Stimulated activated CD4-positive, alpha-beta T cell treated with anti-CD3 and anti-CD28 coated beads, Interleukin-1b, Interleukin-23, amount 100 ng/mL, for 4 hours (primary cell): ENCODE results near the gene GPD1L.
"Not testable (repeated sequence)": the region's sequence is repeated elsewhere in the genome, so short reads cannot be mapped to it uniquely, and the experiment has no call there.

Experiments
- DNase-seq, 2 donors: peaks; one replicate each; pipeline ENCODE4 v3.0.0-alpha.2; 2020; ENCODE audit warnings: low read depth in 2 of 2

Gene GPD1L

DNA sequence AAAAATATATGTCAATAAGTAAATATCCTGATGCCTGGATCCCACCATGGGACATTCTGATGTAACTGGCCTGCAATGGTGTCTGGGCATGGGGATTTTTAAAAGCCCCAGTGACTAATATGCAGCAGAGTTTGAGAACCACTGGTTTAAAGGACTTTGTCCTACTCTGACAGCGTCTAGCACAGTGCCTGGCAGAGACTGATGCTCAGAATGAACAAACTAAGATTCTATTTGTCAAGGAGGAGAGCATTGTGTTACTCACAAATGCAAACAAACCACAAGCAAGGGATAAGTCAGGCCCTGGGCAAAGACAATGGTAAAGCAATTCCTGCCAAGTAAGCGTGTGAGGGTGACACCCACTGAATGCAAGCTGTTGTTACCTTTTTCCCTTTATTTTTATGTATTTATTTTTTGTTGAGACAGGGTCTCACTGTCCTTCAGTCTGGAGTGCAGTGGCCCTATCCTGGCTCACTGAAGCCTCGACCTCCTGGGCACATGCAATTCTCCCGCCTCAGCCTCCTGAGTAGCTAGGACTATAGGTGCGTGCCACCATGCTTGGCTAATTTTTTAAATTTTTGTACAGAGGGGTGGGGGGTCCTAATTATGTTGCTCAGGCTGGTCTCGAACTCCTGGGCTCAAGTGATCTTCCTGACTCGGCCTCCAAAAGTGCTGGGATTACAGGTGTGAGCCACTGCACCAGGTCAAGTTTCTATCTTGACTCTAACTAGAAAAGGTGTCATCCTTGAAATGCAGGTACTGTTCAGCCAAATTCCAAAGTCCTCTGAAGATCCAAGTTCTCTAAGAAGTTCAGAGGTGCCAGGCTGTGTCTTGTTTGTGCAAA is 909 bp upstream of the GPD1L start:
- no peak for DNase-seq

DNA sequence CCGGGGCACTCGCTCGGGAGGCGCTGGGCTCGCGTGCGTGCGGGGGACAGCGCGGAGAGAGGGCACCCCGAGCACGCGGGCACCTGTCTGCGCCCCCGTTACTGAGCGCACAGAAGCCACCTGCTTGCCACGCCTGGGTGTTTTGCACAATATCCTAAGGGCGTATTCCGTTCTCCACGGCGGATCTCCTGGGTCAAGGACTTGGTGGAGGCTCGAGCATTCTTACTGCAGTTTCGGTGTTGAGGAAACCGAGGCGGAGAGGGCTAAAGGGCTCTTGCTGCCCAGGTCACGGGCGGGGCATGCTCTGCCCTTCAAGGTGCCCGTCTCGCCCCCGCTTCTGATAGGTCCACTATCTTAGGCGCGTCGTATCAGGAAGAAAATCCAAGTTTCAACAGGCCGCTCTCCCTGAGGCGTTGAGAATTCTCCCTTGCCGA is 526 bp downstream of the GPD1L start:
- no peak for DNase-seq

DNA sequence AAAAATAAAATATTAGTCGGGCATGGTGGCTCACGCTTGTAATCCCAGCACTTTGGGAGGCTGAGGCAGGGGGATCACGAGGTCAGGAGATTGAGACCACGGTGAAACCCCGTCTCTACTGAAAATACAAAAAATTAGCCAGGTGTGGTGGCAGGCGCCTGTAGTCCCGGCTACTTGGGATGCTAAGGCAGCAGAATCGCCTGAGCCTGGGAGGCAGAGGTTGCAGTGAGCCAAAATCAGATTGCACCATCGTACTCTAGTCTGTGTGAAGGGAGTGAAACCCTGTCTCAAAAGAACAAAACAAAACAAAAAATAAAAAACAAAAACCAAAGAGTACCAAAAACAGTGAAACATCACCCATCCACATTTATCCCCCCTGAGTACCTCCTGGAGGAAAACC is 1.8 kb downstream of the GPD1L start:
- not testable (repeated sequence) for DNase-seq

DNA sequence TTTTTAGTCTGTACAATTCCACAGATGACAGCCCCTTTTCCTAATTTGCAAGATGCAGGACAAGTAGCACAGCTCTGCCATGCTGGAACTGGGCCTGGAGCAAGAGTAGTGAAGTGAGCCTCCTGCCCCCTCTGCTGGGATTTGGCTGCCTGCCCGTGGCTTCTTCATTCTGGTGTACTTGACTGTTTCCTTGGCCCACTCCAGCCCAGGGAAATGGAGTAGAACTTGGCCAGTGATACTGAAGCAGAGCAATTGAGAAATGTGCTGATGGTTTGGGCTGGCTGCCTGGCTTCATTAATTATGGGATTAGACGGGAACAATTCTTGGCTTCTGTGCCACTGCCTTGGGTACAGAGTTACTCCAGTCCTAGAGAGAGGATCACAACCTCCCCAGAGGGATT is 2.8 kb downstream of the GPD1L start:
- DNase-seq, result no peak

DNA sequence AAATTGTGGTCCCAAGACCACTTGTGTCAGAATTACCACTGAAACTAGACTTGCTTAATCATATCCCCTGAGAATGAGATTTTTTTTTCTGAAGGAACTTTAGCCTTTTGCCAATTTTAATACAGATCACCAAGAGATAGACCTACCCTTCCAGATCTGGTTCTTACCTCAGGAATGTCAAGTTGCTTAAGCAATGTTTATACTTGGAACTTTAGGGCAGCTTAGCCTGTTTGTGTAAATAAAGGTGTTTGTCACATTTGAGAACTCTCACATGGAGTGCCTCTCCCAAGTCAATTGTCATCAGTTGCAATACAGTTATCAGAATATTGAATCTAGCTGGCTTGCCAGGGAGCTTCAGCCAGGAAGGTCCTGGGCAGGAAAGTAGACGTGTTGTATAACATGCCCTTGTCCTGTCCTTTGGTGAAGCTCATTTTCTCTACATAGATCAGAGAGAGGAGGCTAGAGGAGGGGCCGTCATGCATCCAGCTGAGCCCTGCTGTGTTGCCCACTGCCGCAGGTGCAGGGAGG is 3.9 kb downstream of the GPD1L start:
- DNase-seq, result no peak

DNA sequence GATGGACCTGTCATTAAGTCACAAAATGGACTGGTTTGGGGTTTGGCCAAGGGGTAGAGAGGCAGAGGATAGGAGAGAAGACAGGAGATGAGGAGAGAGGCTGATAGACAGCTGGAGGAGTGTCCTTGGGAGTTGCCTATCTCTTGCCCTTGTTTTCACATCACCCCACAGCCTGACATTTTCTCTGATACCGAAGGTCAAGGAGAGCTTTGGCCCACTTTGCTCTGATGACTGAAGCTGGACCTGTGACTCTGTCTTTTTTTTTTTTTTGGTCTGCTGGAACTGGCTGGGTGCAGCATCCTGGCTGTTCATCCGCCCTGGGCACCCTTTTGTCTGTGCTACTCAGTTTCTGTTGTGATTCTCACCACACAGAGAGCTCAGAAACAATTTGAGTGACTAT is 5.1 kb downstream of the GPD1L start:
- DNase-seq, result no peak

DNA sequence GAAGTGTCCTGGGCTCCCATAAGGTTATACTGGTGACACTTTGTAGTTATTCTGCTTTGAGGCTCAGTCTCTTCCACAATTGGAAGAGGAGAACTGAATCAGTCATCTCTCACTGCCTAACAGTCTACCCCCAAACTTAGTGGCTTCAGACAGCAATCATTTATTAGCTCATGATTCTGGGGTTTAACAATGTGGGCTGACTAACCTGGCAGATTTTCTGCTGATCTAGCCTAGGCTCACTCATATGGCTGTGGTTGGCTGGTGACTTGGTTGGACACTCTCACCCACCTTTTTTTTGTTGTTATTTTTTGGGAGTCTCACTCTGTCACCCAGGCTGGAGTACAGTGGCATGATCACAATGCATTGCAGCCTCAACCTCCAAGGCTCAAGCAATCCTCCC is 7.1 kb downstream of the GPD1L start:
- no peak for DNase-seq

DNA sequence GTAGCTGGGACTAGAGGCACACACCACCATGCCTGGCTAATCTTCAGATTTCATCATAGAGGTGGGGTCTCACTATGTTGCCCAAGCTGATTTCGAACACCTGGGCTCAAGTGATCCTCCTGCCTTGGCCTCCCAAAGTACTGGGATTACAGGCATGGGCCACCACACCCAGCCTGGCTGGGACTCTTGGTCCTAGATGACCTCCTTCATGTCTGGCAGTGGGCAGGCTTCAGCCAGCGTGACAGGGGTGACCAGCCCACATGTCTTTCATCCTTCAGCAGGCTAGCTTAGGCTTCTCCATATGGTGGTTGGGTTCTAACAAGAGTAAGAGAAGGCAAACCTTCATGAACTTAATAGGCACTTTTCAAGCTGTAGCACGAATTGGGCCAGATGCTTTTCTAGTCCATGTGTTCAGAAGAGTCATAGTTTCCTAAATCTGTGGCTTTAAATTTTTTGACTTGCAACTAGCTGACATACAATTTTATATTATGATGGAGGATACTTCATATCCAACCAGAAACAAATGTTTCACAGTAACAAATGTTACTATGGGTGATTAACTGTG is 7.6 kb downstream of the GPD1L start:
- DNase-seq, result no peak

DNA sequence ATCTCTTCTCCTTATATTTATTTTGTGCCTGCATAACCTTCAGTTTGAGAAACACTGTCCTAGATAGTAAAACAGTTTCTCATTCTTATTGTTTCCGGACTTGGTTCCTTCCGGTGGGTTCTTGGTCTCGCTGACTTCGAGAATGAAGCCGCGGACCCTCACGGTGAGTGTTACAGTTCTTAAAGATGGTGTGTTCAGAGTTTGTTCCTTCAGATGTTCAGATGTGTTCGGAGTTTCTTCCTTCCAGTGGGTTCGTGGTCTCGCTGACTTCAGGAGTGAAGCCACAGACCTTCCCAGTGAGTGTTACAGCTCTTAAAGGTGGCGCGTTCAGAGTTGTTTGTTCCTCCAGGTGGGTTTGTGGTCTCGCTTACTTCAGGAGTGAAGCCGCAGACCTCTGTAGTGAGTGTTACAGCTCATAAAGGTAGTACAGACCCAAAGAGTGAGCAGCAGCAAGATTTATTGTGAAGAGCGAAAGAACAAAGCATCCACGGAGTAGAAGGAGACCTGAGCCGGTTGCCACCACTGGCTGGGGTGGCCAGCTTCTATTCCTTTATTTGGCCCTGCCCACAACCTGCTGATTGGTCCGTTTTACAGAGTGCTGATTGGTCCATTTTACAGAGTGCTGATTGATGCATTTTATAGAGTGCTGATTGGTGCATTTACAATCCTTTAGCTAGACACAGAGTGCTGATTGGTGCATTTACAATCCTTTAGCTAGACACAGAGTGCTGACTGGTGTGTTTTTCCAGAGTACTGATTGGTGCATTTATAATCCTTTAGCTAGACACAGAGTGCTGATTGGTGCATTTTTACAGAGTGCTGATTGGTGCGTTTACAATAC is 8.3 kb downstream of the GPD1L start:
- peak in 1 of 2 donors; percentile 38 for DNase-seq

DNA sequence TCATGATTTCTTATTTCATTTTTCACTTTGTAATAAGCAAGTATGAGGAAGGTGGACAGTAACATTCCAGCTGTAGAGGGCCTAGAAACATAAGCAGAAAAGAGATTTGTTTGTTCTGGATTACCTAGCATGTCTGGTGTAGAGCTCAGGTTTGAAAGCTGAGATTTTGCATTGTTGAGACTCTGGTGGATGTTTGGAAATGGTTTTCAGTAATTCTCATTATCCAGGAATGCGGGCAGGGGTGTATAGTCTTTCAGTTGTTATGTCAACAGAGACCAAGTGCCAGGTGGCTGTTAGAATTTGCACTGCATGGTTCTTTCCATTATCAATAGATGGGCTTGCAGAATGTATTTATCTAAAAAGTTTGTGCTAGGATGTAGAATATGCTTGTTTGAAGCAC is 10.9 kb downstream of the GPD1L start:
- DNase-seq, result no peak

DNA sequence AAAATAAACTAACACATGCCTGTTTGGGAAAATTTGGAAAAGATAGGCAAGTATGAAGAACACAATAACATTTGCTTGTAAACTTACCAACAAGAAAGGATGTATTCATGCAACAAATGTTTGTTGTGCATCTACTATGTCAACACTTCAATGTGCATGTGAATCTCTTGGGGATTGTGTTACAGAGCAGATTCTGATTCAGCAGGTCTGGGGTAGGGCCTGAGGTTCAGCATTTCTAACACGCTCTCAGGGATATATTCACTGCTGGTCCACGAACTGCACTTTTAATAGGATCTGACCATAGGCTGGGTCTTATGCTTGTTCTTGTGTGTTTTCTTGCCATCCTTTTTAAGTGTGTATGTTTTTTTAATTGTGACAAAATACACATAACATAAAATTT is 11.8 kb downstream of the GPD1L start:
- DNase-seq, result no peak

DNA sequence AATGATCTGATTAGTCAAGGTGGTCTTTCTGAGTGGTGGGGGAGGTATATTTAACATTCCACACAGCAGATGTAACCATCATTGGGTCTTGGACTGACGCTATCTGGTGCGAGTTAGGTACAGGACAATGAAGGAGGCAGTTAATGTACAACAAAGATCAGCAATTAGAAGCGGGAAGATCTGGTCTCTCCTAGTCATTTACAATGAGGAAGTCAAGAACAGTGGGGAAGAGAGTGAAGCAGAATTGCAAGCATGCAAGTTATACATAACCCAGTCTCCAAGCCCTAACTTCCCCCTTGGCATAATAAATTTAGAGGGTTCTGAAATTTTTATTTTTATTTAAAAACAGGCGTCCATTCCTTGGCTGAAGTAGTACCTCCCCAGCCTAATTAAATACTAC is 14.1 kb downstream of the GPD1L start:
- no peak for DNase-seq

DNA sequence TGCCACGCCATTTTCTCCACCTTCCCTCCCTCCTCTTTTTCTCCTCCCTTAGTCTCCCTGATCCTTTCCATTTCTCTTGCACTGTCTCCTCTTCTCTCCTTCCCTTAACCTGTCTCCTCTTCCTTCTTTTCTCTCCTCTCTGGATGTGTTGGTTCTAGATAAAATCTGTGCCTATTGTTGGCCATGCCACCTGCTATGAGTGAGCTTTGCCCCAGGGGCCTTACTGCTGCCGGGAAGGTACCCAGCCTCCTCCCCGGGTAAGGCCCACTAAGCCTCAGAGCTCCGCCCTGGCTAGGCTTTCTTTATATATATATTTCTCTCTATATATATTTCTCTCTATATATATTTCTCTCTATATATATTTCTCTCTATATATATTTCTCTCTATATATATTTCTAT is 14.7 kb downstream of the GPD1L start:
- no peak for DNase-seq

DNA sequence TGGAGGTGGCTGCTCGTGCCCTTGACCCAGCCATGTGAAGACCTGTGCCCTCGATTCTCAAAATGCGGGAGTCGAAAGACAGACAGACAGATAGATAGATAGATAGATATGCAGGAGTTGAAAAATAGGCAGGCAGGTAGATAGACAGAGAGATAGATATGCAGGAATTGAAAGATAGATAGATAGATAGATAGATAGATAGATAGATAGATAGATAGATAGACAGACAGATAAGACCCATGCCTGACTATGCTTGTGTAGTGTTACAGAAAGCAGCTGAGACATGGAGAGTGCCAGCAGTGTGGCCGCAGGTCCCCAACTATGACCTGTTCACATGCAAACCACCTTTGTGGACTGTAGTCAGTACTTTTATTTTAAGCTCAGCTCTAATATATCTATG is 17.2 kb downstream of the GPD1L start:
- no peak for DNase-seq

DNA sequence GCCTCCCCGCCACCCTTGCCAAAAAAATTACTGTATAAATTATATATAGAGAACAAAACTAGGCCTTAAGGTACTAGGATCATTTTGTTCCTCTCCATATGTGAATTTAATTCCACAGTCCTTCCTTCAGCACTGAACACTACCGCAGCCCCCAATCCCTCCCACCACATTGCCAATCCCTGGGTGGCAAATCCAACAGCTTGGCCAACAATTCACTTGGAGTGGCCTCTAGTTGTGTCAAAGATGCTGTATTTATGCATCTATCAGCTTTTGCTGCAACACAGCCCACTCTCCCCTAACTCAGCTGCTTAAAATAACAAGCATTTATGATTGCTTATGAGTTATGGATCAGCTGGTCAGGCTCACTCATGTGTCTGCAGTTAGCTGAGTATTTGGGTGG is 18.6 kb downstream of the GPD1L start:
- no peak for DNase-seq

DNA sequence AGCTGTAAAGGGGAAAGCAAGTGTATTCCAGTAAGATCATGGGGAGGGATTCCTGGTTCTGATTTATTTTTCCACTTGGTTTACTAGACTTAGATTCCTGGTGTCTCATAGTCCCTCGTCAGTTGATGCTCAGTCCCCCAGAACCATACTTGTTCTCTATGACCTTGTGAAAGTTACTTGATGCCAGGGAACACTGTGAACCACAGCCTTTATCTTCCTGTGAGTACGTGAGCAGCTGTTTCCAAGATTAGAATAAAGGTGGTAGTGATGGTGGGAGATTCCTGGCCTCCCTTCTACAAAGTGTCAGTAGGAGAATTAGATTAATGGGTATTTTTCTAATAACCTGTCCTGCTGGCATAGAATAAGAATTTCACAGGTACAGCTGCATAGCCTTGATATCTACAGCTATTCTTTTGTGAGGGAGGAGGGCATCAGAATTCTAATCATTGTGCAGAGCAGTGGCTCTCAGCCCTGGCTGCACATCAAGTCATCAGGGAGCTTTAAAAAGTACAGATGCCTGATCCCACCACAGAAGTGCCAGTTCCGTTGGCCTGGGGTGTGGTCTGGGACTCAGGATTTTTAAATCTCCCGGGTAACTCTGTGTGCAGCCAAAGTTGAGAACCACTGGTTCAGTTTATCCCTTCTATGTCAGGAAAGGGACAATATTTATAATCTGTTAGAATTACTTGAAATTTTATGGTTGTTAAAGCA is 20.0 kb downstream of the GPD1L start:
- no peak for DNase-seq

DNA sequence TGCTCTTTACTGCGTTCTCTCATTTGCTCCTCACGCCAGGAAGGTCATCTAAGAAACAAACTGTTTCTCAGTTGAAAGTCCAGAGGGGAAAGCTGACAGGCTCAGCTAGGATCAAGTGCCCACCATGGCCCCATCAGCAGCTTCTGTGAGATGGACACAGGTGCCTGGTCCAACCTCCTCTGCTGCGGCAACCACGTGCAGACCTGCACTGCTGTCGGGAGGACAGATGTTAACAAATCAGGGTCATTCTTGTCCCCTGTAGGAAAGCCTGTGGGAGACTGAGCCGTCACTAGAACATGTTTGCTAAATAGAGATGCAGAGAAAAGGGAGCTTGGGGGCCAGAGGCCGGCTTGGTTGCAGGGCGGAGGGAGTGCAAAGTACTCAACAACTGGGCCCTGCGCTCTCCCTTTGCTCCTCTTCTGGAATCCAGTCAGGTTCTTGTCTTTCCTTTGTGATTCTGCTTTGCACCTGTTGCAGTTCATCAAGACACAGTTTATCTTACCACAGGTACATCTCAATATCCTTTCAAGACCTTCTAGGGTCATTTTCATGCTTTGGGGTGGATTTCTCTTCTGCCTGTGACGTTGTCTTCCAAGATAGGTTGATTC is 20.9 kb downstream of the GPD1L start:
- no peak for DNase-seq

DNA sequence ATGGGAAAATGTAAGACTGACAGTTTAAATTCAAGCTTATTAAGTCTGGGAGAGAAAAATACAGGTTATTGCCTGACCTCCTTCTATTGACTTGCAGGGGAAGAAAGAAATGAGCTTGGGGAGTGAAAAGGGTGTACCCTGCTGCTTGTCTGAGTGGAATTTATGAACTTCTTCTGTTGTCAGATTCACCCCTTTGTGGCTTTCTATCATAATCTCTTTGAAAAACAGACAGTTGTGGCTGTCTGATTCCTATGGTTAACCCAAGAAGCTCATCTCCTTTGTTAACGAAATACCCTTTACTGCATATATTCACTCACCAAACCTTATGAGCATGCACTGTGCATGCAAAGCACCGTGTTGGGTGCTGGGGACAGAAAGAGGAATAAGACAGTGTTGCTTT is 22.5 kb downstream of the GPD1L start:
- no peak for DNase-seq

DNA sequence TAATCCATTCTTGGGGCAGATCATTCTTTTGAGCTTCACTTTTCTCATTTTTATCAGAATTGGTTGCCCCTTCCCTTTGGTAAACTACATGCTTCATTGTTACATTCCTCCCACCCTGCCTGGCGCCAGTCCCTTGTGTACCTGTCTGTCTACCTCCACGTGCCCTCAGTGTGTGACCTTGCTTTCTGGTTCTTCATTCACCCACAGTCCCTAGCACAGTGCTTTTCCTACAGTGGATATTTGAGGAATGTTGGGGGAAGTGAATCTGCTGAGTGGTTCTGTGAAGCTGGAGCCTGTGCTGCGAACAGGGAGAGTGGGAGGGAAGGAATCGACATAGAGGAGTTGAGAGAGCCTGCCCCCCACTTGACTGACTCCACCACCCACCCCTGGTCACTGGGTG is 23.4 kb downstream of the GPD1L start:
- DNase-seq, result no peak

DNA sequence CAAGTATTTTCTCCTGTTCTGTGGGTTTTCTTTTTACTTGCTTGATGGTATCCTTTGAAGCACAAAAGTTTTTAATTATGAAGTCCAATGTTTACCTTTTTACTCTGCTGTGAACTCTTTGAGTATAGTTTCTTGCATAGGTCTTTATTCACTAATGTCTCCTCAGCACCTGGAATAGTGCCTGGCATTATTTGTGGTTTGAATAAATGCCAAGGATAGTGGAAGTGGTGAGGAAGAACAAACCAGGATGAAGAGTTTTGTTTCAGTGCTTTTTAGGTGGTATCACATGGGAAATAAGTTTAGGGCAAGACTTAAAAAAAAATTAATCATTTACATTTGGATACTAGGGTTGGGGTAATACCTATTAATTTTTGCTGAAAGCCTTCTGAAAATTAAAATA is 25.7 kb downstream of the GPD1L start:
- no peak for DNase-seq

DNA sequence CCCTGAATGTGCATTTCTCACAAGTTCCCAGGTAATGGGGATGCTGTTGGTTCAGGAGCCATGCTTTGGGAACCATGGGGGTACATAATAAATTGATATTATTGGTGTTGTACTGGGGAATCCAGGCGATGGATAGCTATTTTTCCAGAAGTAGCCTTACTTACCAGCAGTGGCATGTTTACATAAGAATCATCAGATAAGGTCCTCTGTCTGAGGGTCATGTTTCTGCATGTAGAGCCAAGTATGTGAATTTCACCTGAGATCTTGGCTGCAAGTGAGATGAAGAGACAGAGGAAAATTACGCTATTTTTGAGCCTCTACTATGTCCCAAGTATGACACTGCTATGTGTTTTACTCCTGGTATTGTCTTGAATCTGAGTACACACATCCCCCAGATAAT is 26.3 kb downstream of the GPD1L start:
- no peak for DNase-seq
